GM19240 (cell line): ENCODE data around the gene TMEFF2.

ENCODE experiments used
- DNase-seq: peaks from one replicate; pipeline ENCODE4 v3.0.0; 2011; ENCODE audit warnings: low spot score; ENCODE audit not compliant: insufficient read length

TMEFF2 gene

GRCh38 chr2:191907545-191907944 is 287.2 kb downstream of the TMEFF2 start:
- no peak for DNase-seq

GRCh38 chr2:191907091-191907490 is 287.6 kb downstream of the TMEFF2 start:
- DNase-seq = no peak

GRCh38 chr2:191905336-191905735 is 289.4 kb downstream of the TMEFF2 start:
- DNase-seq = no peak

GRCh38 chr2:191901031-191901430 is 293.7 kb downstream of the TMEFF2 start:
- DNase-seq = no peak

- DNase-seq = no peak
Observed at GRCh38 chr2:191899410-191899809, 295.3 kb downstream of the TMEFF2 start.
